Natural killer cell (primary cell): ENCODE data around the gene SH2D5. TPM values are rescaled to one million over a fixed set of nuclear protein-coding genes. Genes with fewer than 3 reads are reported as not detected.
"Not testable (repeated sequence)": the region's sequence is repeated elsewhere in the genome, so short reads cannot be mapped to it uniquely, and the experiment has no call there.

Source experiments
- ATAC-seq, 3 donors: fragments of 150-1000 bp in 2 of 3; fragments of 200-7000 bp in 1 of 3; cut with Tn5 transposase; 1 replicate in 1 of 3; 2 replicates in 2 of 3; pipeline ENCODE4 v1.10.0; 2021; ENCODE audit warnings: mild to moderate bottlenecking in 2 of 3, moderate library complexity in 2 of 3
- DNase-seq, 2 donors: peaks; one replicate each; pipeline versions ENCODE4 v3.0.0 to v3.0.0-alpha.2; 2013 to 2021; ENCODE audit warnings: mixed read lengths in 1 of 2
- H3K27ac ChIP-seq: one replicate; pipeline ENCODE4 v1.5.1; 2013; ENCODE audit warnings: mild to moderate bottlenecking, low read length
- H3K27me3 ChIP-seq: one replicate; pipeline ENCODE4 v1.6.1; 2013; ENCODE audit warnings: low read length; ENCODE audit not compliant: control insufficient read depth, insufficient read depth
- H3K36me3 ChIP-seq: one replicate; pipeline ENCODE4 v1.6.1; 2013; ENCODE audit warnings: low read length; ENCODE audit not compliant: control insufficient read depth, insufficient read depth
- H3K4me1 ChIP-seq: one replicate; pipeline ENCODE4 v1.6.1; 2013; ENCODE audit warnings: low read length; ENCODE audit not compliant: control insufficient read depth, insufficient read depth
- H3K4me3 ChIP-seq: one replicate; pipeline ENCODE4 v1.5.1; 2013; ENCODE audit warnings: low read length
- H3K9me3 ChIP-seq: one replicate; pipeline ENCODE4 v1.6.1; 2013; ENCODE audit warnings: low read length; ENCODE audit not compliant: control insufficient read depth, insufficient read depth
- H3K27ac Mint-ChIP-seq, 2 donors: one replicate each; pipeline ENCODE4 v1.8.0; 2022; ENCODE audit warnings: mild to moderate bottlenecking in 2 of 2, mixed read lengths in 2 of 2, moderate library complexity in 1 of 2
- H3K27me3 Mint-ChIP-seq, 2 donors: one replicate each; pipeline ENCODE4 v1.8.0; 2022; ENCODE audit warnings: low read depth in 2 of 2, mixed read lengths in 2 of 2
- H3K36me3 Mint-ChIP-seq: one replicate; pipeline ENCODE4 v1.8.0; 2022; ENCODE audit warnings: mixed read lengths
- H3K4me1 Mint-ChIP-seq, 2 donors: one replicate each; pipeline ENCODE4 v1.8.0; 2022; ENCODE audit warnings: mixed read lengths in 2 of 2
- H3K4me3 Mint-ChIP-seq: one replicate; pipeline ENCODE4 v1.8.0; 2022; ENCODE audit warnings: mild to moderate bottlenecking, moderate library complexity, mixed read lengths
- H3K9me3 Mint-ChIP-seq, 2 donors: one replicate each; pipeline ENCODE4 v1.8.0; 2022; ENCODE audit warnings: mixed read lengths in 2 of 2
- WGBS: methylation state at CpG from one replicate; pipeline ENCODE4 v1.1.7; 2013; ENCODE audit warnings: missing lambda C conversion rate; ENCODE audit not compliant: insufficient coverage; 5-methylcytosine and 5-hydroxymethylcytosine counted together
- intact Hi-C: fragments of 100-400 bp; cut with micrococcal nuclease; formaldehyde crosslinking; loops from one replicate; pipeline ENCODE4 v1.14.2; 2022
- total RNA-seq, 4 donors: library from RNA; stranded (reverse); fragments of 120-200 nt in 1 of 4; gene quantifications; one replicate each; pipeline versions ENCODE4 v1.2.3 to v1.2.4, GENCODE V29; 2013 to 2022
- TF ChIP-seq, protein P1 (sequence below): fragments of 200-600 bp; IDR thresholded peaks from one replicate; pipeline ENCODE4 v1.8.0; 2022; ENCODE audit warnings: antibody characterized with exemption

Gene SH2D5
- total RNA-seq, 3 donors from 2014 or later (not counting 1 experiment from before 2014, with no cell fraction given), result not detected

DNA sequence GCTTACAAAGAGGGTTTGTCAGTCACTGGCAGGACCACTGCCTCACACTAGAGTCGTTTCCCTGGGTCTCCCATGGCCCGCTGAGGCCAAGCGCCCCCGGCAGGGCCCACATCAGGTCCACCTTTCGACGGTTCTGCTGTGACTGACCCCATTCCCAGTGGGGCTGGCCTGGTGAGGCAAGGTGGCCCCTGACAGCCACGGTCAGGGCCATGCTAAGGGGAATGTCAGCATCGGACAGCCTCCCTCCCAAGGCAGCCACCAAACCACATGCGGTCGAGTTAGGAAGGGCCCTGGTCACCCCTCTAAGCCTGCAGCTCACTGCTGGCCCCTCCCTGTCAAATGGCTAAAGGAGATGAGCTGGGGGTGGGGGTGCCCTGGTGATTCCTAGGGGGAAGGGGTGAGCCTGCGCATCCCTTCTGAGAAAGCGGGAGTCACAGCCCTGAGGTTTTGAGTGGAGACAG lies 11.8 kb downstream of the SH2D5 start:
- ATAC-seq (no peak), DNase-seq (no peak)
- Mint-ChIP-seq H3K27ac (no peak overlapping the region), H3K4me3 (no peak overlapping the region), H3K36me3 (no peaks in the 10 kb centered on the region), H3K4me1 (peaks cover 5 to 13% of the 10 kb centered on the region in 2 donors), H3K9me3 (no peaks in the 10 kb centered on the region), H3K27me3 (peaks cover 12 to 14% of the 10 kb centered on the region in 2 donors)
- H3K4me3 ChIP-seq, result no peak overlapping the region
- intact Hi-C loops, result no loop called here
- H3K9me3 ChIP-seq, result no peaks in the 10 kb centered on the region
- H3K36me3 ChIP-seq, result no peaks in the 10 kb centered on the region
- peaks cover 10% of the 10 kb centered on the region for H3K27me3 ChIP-seq
- H3K27ac ChIP-seq, result no peak overlapping the region
- TF ChIP-seq, protein P1, sequence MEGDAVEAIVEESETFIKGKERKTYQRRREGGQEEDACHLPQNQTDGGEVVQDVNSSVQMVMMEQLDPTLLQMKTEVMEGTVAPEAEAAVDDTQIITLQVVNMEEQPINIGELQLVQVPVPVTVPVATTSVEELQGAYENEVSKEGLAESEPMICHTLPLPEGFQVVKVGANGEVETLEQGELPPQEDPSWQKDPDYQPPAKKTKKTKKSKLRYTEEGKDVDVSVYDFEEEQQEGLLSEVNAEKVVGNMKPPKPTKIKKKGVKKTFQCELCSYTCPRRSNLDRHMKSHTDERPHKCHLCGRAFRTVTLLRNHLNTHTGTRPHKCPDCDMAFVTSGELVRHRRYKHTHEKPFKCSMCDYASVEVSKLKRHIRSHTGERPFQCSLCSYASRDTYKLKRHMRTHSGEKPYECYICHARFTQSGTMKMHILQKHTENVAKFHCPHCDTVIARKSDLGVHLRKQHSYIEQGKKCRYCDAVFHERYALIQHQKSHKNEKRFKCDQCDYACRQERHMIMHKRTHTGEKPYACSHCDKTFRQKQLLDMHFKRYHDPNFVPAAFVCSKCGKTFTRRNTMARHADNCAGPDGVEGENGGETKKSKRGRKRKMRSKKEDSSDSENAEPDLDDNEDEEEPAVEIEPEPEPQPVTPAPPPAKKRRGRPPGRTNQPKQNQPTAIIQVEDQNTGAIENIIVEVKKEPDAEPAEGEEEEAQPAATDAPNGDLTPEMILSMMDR, result no peak
- peaks cover 12% of the 10 kb centered on the region for H3K4me1 ChIP-seq
- WGBS, result 92% methylated on average over 11 of the region's 12 CpGs

- no peak overlapping the region for H3K27ac Mint-ChIP-seq
- H3K27me3 Mint-ChIP-seq, result peaks cover 12 to 16% of the 10 kb centered on the region in 2 donors
- ATAC-seq, result no peak
- Histone ChIP-seq H3K36me3 (no peaks in the 10 kb centered on the region), H3K4me3 (no peak overlapping the region), H3K4me1 (peaks cover 12% of the 10 kb centered on the region), H3K9me3 (no peaks in the 10 kb centered on the region), H3K27me3 (peaks cover 12% of the 10 kb centered on the region), H3K27ac (no peak overlapping the region)
- TF ChIP-seq, protein P1, result no peak
- DNase-seq, result no peak
- H3K4me3 Mint-ChIP-seq, result no peak overlapping the region
- H3K36me3 Mint-ChIP-seq, result no peaks in the 10 kb centered on the region
- intact Hi-C loops, result no loop called here
- H3K4me1 Mint-ChIP-seq, result peaks cover 5 to 13% of the 10 kb centered on the region in 2 donors
- H3K9me3 Mint-ChIP-seq, result no peaks in the 10 kb centered on the region
- WGBS, result 76% methylated on average over 5 of the region's 5 CpGs
These were observed 12.5 kb downstream of the SH2D5 start for GRCh38 chr1:20719871-20720620.

- Mint-ChIP-seq H3K4me1 (peaks cover 5 to 13% of the 10 kb centered on the region in 2 donors), H3K36me3 (no peaks in the 10 kb centered on the region), H3K27ac (peak overlapping the region in 1 of 2 donors; percentile 41), H3K4me3 (peak overlapping the region; percentile 81), H3K27me3 (peaks cover 12 to 18% of the 10 kb centered on the region in 2 donors), H3K9me3 (no peaks in the 10 kb centered on the region)
- Histone ChIP-seq H3K4me1 (peaks cover 12% of the 10 kb centered on the region), H3K27me3 (peaks cover 12% of the 10 kb centered on the region), H3K36me3 (no peaks in the 10 kb centered on the region), H3K4me3 (no peak overlapping the region), H3K27ac (no peak overlapping the region), H3K9me3 (no peaks in the 10 kb centered on the region)
- DNase-seq, result no peak
- intact Hi-C loops, result no loop called here
- 88% methylated on average over 8 of the region's 8 CpGs for WGBS
- no peak for ATAC-seq
- TF ChIP-seq, protein P1, result no peak
These were observed 13.2 kb downstream of the SH2D5 start for GRCh38 chr1:20719261-20719660.

GRCh38 chr1:20718343-20718882 lies 14.1 kb downstream of the SH2D5 start:
- Mint-ChIP-seq H3K4me3 (peak overlapping the region; percentile 81), H3K27me3 (peaks cover 12 to 18% of the 10 kb centered on the region in 2 donors), H3K27ac (peak overlapping the region; percentile 41 to 69), H3K4me1 (peaks cover 5 to 13% of the 10 kb centered on the region in 2 donors)
- peaks cover 12% of the 10 kb centered on the region for H3K27me3 ChIP-seq
- 71% methylated on average over 17 of the region's 17 CpGs for WGBS
- H3K36me3 ChIP-seq, H3K36me3 Mint-ChIP-seq, DNase-seq, intact Hi-C loops, H3K4me3 ChIP-seq, H3K9me3 ChIP-seq, ATAC-seq, H3K27ac ChIP-seq, H3K9me3 Mint-ChIP-seq: not testable (repeated sequence)
- peaks cover 12% of the 10 kb centered on the region for H3K4me1 ChIP-seq
